RWPE2 (cell line): Measurements from ENCODE around the gene ANO1.
A peak's percentile ranks its signal among the peaks of the same experiment; 100 is the strongest.

Experiments
- ATAC-seq: fragments of 200-7000 bp; cut with Tn5 transposase; 3 replicates; pipeline ENCODE4 v1.9.1; 2021; ENCODE audit warnings: low read depth
- DNase-seq: peaks from one replicate; pipeline ENCODE4 v3.0.0-alpha.2; 2020; ENCODE audit warnings: low spot score
- H3K27ac ChIP-seq: fragments of 450-650 bp; 2 replicates; pipeline ENCODE4 v1.5.1; 2017; ENCODE audit warnings: mild to moderate bottlenecking; ENCODE audit not compliant: poor library complexity, severe bottlenecking
- H3K27me3 ChIP-seq: fragments of 250-450 bp; sonication (Bioruptor Pico); 2 replicates; pipeline ENCODE4 v1.5.1; 2021; ENCODE audit warnings: mild to moderate bottlenecking, moderate library complexity; ENCODE audit not compliant: insufficient read depth, poor library complexity, severe bottlenecking
- H3K36me3 ChIP-seq: fragments of 250-450 bp; sonication (Bioruptor Pico); 2 replicates; pipeline ENCODE4 v1.5.1; 2020; ENCODE audit warnings: low read depth, mild to moderate bottlenecking, moderate library complexity
- H3K4me1 ChIP-seq: fragments of 250-450 bp; sonication (Bioruptor Pico); 2 replicates; pipeline ENCODE4 v1.5.1; 2021; ENCODE audit warnings: mild to moderate bottlenecking, moderate library complexity; ENCODE audit not compliant: insufficient read depth, poor library complexity, severe bottlenecking
- H3K4me3 ChIP-seq: fragments of 250-450 bp; sonication (Bioruptor Pico); 2 replicates; pipeline ENCODE4 v1.5.1; 2021; ENCODE audit warnings: mild to moderate bottlenecking, moderate library complexity; ENCODE audit not compliant: severe bottlenecking
- H3K9me3 ChIP-seq: fragments of 250-450 bp; sonication (Bioruptor Pico); 2 replicates; pipeline ENCODE4 v1.5.1; 2021; ENCODE audit warnings: mild to moderate bottlenecking, moderate library complexity; ENCODE audit not compliant: severe bottlenecking
- TF ChIP-seq, protein P1 (sequence below): fragments of 450-650 bp; IDR thresholded peaks from one replicate; pipeline ENCODE4 v1.5.1; 2017; ENCODE audit warnings: mild to moderate bottlenecking, moderate library complexity; ENCODE audit not compliant: poor library complexity, severe bottlenecking

The ANO1 gene

DNA sequence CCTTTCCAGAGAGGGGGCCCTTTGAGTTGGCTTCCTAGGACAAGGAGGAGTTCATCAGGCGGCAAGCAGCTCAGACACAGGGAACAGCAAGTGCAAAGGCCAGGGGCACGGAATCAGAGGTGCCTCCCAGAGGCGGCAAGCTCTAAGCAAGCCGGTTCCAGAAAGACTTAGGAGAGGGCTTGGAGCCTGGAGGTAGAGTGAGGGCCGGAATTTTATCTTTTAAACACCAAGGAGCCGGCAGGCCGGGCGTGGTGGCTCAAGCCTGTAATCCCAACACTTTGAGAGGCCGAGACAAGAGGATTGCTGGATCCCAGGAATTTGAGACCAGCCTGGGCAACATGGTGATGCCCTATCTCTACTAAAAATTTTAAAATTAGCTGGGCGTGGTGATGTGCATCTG lies 151.6 kb downstream of the ANO1 start:
- no peaks in the 10 kb centered on the region for H3K27me3 ChIP-seq
- no peak overlapping the region for H3K27ac ChIP-seq
- TF ChIP-seq, protein P1, sequence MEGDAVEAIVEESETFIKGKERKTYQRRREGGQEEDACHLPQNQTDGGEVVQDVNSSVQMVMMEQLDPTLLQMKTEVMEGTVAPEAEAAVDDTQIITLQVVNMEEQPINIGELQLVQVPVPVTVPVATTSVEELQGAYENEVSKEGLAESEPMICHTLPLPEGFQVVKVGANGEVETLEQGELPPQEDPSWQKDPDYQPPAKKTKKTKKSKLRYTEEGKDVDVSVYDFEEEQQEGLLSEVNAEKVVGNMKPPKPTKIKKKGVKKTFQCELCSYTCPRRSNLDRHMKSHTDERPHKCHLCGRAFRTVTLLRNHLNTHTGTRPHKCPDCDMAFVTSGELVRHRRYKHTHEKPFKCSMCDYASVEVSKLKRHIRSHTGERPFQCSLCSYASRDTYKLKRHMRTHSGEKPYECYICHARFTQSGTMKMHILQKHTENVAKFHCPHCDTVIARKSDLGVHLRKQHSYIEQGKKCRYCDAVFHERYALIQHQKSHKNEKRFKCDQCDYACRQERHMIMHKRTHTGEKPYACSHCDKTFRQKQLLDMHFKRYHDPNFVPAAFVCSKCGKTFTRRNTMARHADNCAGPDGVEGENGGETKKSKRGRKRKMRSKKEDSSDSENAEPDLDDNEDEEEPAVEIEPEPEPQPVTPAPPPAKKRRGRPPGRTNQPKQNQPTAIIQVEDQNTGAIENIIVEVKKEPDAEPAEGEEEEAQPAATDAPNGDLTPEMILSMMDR = no peak
- no peak for DNase-seq
- peaks cover 5% of the 10 kb centered on the region for H3K4me1 ChIP-seq
- no peak for ATAC-seq
- no peaks in the 10 kb centered on the region for H3K36me3 ChIP-seq
- H3K4me3 ChIP-seq = no peak overlapping the region
- H3K9me3 ChIP-seq = no peaks in the 10 kb centered on the region

DNA sequence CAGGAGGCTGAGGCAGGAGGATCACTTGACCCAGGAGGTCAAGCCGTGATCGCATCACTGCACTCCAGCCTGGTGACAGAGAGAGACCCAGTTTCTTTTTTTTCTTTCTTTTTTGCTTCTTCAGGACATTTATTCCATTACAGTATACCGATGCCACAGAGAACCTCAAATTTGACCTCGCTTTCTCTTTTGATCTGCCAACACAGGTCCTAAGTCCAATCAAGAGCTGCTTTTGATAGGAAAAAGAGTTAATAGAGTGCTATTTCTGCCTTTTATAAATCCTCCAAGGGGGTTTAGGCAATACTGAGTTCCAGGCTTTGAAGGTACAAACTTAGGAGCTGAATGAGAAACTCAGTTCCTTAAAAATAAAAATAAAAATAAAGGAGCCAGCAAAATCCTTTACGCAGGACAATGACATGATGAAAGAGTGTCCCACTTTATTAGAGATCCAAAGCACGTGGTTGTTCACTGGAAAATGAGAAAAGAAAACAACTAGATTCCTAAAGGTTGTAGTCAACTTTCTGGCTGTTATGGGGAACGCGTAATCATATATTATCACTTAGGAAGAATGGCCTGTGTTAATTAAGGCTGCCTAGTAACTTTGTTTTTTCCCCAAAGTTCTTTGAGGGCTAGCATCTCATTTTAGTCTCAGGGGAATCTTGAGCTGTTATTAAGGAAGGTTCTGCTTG lies 152.2 kb downstream of the ANO1 start:
- no peaks in the 10 kb centered on the region for H3K27me3 ChIP-seq
- peaks cover 5% of the 10 kb centered on the region for H3K4me1 ChIP-seq
- TF ChIP-seq, protein P1 = no peak
- no peaks in the 10 kb centered on the region for H3K9me3 ChIP-seq
- DNase-seq = no peak
- ATAC-seq = no peak
- H3K4me3 ChIP-seq = no peak overlapping the region
- H3K27ac ChIP-seq = no peak overlapping the region
- no peaks in the 10 kb centered on the region for H3K36me3 ChIP-seq

DNA sequence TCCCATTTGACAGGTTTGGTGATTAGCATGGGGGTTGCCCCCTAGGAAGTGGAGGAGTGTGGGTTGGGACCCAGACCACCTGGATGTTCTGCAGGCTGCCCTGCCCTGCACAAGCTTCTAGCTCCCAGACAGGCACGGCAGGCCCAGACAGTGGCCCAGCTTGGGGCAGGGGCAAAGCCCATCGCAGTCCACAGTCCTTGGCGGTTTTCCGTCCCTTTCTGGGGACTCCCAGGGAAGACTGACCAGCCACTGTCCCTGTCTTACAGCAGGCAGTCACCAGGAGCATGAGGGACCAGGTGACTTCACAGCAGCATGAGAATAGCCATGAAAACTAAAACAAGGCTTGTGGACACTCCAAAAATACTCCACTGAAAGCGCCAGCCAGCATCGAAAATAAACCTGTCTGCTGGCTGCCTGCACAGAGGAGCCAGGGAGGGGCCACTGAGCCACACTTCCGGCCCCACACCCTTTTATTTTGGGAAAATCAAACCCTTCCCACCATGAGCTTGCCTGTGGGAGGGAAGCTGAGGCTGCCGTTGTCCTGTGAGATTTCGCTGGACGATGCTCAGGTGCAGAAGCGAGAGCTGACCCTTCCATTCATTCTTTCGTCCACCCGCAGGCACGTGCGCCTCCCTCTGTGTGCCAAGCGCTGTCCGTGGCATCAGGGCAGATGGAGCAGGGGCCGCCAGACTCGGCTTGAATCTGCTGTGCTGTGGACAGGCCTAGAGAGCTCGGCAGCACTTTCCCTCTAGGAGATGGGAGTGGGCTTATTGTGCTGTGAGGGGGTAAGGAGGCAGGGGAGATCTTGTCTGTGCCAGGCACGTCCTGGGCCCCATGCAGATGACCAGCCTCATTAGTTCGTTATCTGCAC lies 153.0 kb downstream of the ANO1 start:
- Histone ChIP-seq H3K36me3 (no peaks in the 10 kb centered on the region), H3K4me3 (no peak overlapping the region), H3K27me3 (no peaks in the 10 kb centered on the region), H3K9me3 (no peaks in the 10 kb centered on the region), H3K27ac (no peak overlapping the region), H3K4me1 (peaks cover 5% of the 10 kb centered on the region)
- TF ChIP-seq, protein P1 = no peak
- no peak for ATAC-seq
- DNase-seq = no peak

DNA sequence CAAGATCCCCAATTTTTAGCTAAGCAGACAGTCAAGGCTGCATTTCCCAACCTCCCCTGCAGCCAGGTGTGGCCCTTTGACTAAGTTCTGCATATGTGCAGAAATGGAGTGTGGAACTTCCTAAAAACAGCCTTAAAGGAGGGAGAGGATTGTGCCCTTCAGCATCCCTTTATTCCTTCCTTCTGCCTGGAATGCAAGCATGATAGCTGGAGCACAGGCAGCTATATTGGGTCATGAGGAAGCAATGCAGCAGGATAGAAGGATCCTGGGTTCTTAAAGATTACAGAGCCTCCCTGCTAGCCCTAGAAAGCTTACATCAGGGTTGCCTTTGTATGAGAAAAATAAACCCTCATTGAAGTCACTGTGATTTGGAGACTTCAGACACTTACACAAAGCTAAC lies 154.9 kb downstream of the ANO1 start:
- TF ChIP-seq, protein P1 = no peak
- DNase-seq (no peak), ATAC-seq (peak; percentile 6; the same call in 2 of the 3 replicates)
- no peak overlapping the region for H3K4me3 ChIP-seq
- no peaks in the 10 kb centered on the region for H3K27me3 ChIP-seq
- no peaks in the 10 kb centered on the region for H3K9me3 ChIP-seq
- peak overlapping the region; percentile 41 for H3K27ac ChIP-seq
- no peaks in the 10 kb centered on the region for H3K36me3 ChIP-seq
- H3K4me1 ChIP-seq = peaks cover 5% of the 10 kb centered on the region

DNA sequence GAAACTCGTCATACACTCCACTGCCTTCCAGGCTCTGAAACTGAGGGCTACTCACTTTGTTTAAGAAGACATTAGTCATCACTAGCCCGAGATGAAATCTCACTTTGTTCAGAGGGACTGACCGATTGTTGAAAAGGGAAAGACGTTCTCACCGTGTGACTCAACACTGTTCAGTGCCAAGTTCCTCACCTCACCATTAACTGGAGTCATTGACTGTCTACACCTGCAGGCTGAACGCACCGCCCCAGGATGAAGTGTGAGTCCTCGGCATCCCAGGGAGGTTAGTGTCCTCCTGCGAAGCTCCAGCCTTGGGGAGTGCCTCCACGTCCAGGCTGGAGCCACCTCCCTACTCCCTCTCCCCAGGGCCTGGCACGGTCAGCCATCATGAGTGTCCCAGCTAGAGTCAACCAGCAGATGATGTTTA lies 155.4 kb downstream of the ANO1 start:
- TF ChIP-seq, protein P1 = no peak
- H3K27me3 ChIP-seq = no peaks in the 10 kb centered on the region
- no peaks in the 10 kb centered on the region for H3K36me3 ChIP-seq
- ATAC-seq (peak; percentile 98), DNase-seq (peak; percentile 94)
- H3K4me3 ChIP-seq = no peak overlapping the region
- peaks cover 5% of the 10 kb centered on the region for H3K4me1 ChIP-seq
- no peaks in the 10 kb centered on the region for H3K9me3 ChIP-seq
- peak overlapping the region; percentile 41 for H3K27ac ChIP-seq
